ENCODE measurements around the gene ZNF628.

Gene ZNF628

GRCh38 chr19:55442372-55442961 is 34.0 kb upstream of the ZNF628 start:
- Histone ChIP-seq H3K36me3 (replicated peaks; ENCODE audit: low read depth, low read length) (no peaks in the 10 kb centered on the region), H4K20me1 (ENCODE audit: insufficient read depth, low read length) (no peaks in the 10 kb centered on the region), H3K9ac (ENCODE audit: low read length) (no peak overlapping the region), H3K4me3 (ENCODE audit: low read length) (no peak overlapping the region), H2AFZ (ENCODE audit: low read depth, low read length) (no peak overlapping the region), H3K4me1 (ENCODE audit: low read length) (no peaks in the 10 kb centered on the region), H3K4me2 (ENCODE audit: low read length) (no peak overlapping the region), H3K9me3 (ENCODE audit: insufficient read depth, low read length) (no peaks in the 10 kb centered on the region), H3K27ac (ENCODE audit: low read length) (no peak overlapping the region), H3K79me2 (ENCODE audit: low read length) (no peaks in the 10 kb centered on the region), H3K27me3 (ENCODE audit: low read depth, low read length) (no peaks in the 10 kb centered on the region)
- TF ChIP-seq EZH2phosphoT487 (IDR thresholded peaks at IDR 0.05; ENCODE audit: low read depth) (no peak), CTCF (IDR thresholded peaks at IDR 0.05; ENCODE audit: low read depth, low read length) (no peak)

GRCh38 chr19:55443045-55443823 is 33.2 kb upstream of the ZNF628 start, which contains the start of gene SHISA7:
TSS of gene SHISA7 (minus strand) at chr19:55443300. CDS start at chr19:55442863, 437 bp downstream.
- no peaks in the 10 kb centered on the region for H3K27me3 ChIP-seq (ENCODE audit: low read depth, low read length)
- no peak within 1 kb of the TSS for H3K27ac ChIP-seq (ENCODE audit: low read length)
- no peaks in the 10 kb centered on the region for H3K9me3 ChIP-seq (ENCODE audit: insufficient read depth, low read length)
- no peaks in the 10 kb centered on the region for H3K4me1 ChIP-seq (ENCODE audit: low read length)
- H4K20me1 ChIP-seq (ENCODE audit: insufficient read depth, low read length) = no peaks in the 10 kb centered on the region
- H3K79me2 ChIP-seq (ENCODE audit: low read length) = no peaks in the 10 kb centered on the region
- no peak within 1 kb of the TSS for H3K4me2 ChIP-seq (ENCODE audit: low read length)
- TF ChIP-seq EZH2phosphoT487 (IDR thresholded peaks at IDR 0.05; ENCODE audit: low read depth) (no peak), CTCF (IDR thresholded peaks at IDR 0.05; ENCODE audit: low read depth, low read length) (no peak)
- H2AFZ ChIP-seq (ENCODE audit: low read depth, low read length) = no peak within 1 kb of the TSS
- H3K4me3 ChIP-seq (ENCODE audit: low read length) = no peak within 1 kb of the TSS
- H3K36me3 ChIP-seq (replicated peaks; ENCODE audit: low read depth, low read length) = no peaks in the 10 kb centered on the region
- no peak within 1 kb of the TSS for H3K9ac ChIP-seq (ENCODE audit: low read length)

- no peak overlapping the region for H3K9ac ChIP-seq (ENCODE audit: low read length)
- no peaks in the 10 kb centered on the region for H4K20me1 ChIP-seq (ENCODE audit: insufficient read depth, low read length)
- H3K27me3 ChIP-seq (ENCODE audit: low read depth, low read length) = no peaks in the 10 kb centered on the region
- H2AFZ ChIP-seq (ENCODE audit: low read depth, low read length) = no peak overlapping the region
- no peak overlapping the region for H3K4me2 ChIP-seq (ENCODE audit: low read length)
- no peaks in the 10 kb centered on the region for H3K4me1 ChIP-seq (ENCODE audit: low read length)
- H3K27ac ChIP-seq (ENCODE audit: low read length) = no peak overlapping the region
- no peaks in the 10 kb centered on the region for H3K79me2 ChIP-seq (ENCODE audit: low read length)
- TF ChIP-seq CTCF (IDR thresholded peaks at IDR 0.05; ENCODE audit: low read depth, low read length) (no peak), EZH2phosphoT487 (IDR thresholded peaks at IDR 0.05; ENCODE audit: low read depth) (no peak)
- no peaks in the 10 kb centered on the region for H3K9me3 ChIP-seq (ENCODE audit: insufficient read depth, low read length)
- H3K36me3 ChIP-seq (replicated peaks; ENCODE audit: low read depth, low read length) = no peaks in the 10 kb centered on the region
- no peak overlapping the region for H3K4me3 ChIP-seq (ENCODE audit: low read length)
Measured at GRCh38 chr19:55443824-55444480, 32.5 kb upstream of the ZNF628 start.

GRCh38 chr19:55444646-55445045 is 31.8 kb upstream of the ZNF628 start:
- Histone ChIP-seq H3K27me3 (ENCODE audit: low read depth, low read length) (no peaks in the 10 kb centered on the region), H4K20me1 (ENCODE audit: insufficient read depth, low read length) (no peaks in the 10 kb centered on the region), H3K4me2 (ENCODE audit: low read length) (no peak overlapping the region), H3K4me3 (ENCODE audit: low read length) (no peak overlapping the region), H3K79me2 (ENCODE audit: low read length) (no peaks in the 10 kb centered on the region), H3K27ac (ENCODE audit: low read length) (no peak overlapping the region), H3K4me1 (ENCODE audit: low read length) (no peaks in the 10 kb centered on the region), H3K36me3 (replicated peaks; ENCODE audit: low read depth, low read length) (no peaks in the 10 kb centered on the region), H3K9me3 (ENCODE audit: insufficient read depth, low read length) (no peaks in the 10 kb centered on the region), H3K9ac (ENCODE audit: low read length) (no peak overlapping the region), H2AFZ (ENCODE audit: low read depth, low read length) (no peak overlapping the region)
- TF ChIP-seq CTCF (IDR thresholded peaks at IDR 0.05; ENCODE audit: low read depth, low read length) (no peak), EZH2phosphoT487 (IDR thresholded peaks at IDR 0.05; ENCODE audit: low read depth) (no peak)

Data from OCI-LY3 (cell line).